ENCODE data around the gene LBP.

Gene LBP, protein sequence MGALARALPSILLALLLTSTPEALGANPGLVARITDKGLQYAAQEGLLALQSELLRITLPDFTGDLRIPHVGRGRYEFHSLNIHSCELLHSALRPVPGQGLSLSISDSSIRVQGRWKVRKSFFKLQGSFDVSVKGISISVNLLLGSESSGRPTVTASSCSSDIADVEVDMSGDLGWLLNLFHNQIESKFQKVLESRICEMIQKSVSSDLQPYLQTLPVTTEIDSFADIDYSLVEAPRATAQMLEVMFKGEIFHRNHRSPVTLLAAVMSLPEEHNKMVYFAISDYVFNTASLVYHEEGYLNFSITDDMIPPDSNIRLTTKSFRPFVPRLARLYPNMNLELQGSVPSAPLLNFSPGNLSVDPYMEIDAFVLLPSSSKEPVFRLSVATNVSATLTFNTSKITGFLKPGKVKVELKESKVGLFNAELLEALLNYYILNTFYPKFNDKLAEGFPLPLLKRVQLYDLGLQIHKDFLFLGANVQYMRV

GRCh38 chr20:38346247-38346651 lies at the start of gene LBP:
Gene LBP, plus strand, starts transcription at chr20:38346482. Its CDS starts 35 bp downstream, at chr20:38346517.
- no peak within 1 kb of the TSS for H3K4me3 Mint-ChIP-seq
- no peak for ATAC-seq
- H3K9me3 Mint-ChIP-seq: no peaks in the 10 kb centered on the region

DNA sequence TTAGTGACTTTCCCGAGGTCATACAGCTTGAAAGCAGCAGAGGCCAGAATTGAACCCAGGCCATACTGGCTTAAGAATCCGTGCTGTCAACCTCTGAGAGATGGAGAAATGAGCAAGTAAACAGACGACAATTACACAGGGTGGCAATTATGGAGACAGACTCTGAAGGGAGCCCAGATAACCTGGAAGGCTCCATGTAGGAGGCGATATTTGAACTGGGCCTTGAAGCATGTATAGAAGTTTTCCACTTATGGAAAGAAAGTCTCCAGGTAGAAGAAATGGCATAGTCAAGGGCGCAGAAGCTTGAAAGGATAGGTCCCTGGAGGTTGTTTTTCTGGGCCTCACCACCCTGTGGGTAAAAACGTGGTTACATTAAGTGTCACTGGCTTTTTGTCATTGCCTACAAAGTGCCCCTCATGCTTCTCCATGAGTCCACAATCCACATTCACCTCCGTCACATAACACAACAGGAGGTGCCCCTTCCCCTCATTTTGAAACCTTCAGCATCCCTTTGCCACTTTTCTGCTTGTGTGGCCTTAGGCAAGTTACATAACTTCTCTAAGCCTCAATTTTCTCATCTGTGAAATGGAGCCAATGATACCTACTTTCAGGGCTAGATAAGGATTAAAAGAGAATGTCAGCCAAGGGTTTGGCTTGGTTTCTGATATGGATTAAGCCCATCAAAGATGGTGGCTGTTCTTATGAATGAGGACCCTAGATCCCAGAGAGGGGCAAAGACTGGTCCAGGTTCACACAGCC lies 48.2 kb upstream of the LBP start:
- Mint-ChIP-seq H3K9me3 (no peaks in the 10 kb centered on the region), H3K4me3 (no peak overlapping the region), H3K4me1 (no peaks in the 10 kb centered on the region), H3K27me3 (peaks cover 61% of the 10 kb centered on the region), H3K27ac (no peak overlapping the region)
- DNase-seq (no peak), ATAC-seq (no peak)

More at GRCh38 chr20:38346247-38346651, at the start of gene LBP:
- peaks cover 18% of the 10 kb centered on the region for H3K27me3 Mint-ChIP-seq
- no peak for DNase-seq
- H3K4me1 Mint-ChIP-seq: no peaks in the 10 kb centered on the region
- no peak within 1 kb of the TSS for H3K27ac Mint-ChIP-seq

GRCh38 chr20:38298768-38299288 lies 47.5 kb upstream of the LBP start:
- no peak overlapping the region for H3K4me3 Mint-ChIP-seq
- peaks cover 61% of the 10 kb centered on the region for H3K27me3 Mint-ChIP-seq
- H3K4me1 Mint-ChIP-seq: peaks cover 5% of the 10 kb centered on the region
- H3K9me3 Mint-ChIP-seq: no peaks in the 10 kb centered on the region
- DNase-seq (no peak), ATAC-seq (no peak)
- H3K27ac Mint-ChIP-seq: no peak overlapping the region

GRCh38 chr20:38299963-38300362 lies 46.3 kb upstream of the LBP start:
- ATAC-seq (no peak), DNase-seq (no peak)
- H3K27ac Mint-ChIP-seq: no peak overlapping the region
- H3K4me3 Mint-ChIP-seq: no peak overlapping the region
- no peaks in the 10 kb centered on the region for H3K9me3 Mint-ChIP-seq
- H3K27me3 Mint-ChIP-seq: peaks cover 64% of the 10 kb centered on the region
- peaks cover 17% of the 10 kb centered on the region for H3K4me1 Mint-ChIP-seq

DNA sequence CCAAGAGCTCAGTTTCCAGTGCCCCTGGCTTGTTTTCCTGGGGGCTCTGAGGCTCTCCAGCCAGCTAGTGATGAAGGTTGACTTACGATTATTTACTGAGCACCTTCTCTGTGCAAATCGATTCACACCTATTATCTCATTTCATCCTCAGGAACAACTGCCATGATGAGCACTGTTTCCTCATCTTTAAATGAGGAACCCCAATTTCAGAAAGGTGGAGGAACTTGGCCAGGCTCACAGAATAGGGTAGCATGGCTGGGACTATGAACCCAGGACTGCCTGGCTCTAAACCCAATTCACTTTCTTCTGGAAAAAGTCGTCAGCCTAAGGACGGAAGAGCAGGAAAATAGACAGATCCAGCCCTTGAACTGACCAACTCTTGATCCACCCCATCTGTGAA lies 45.8 kb upstream of the LBP start:
- Mint-ChIP-seq H3K27ac (no peak overlapping the region), H3K4me3 (no peak overlapping the region), H3K9me3 (no peaks in the 10 kb centered on the region), H3K27me3 (peaks cover 64% of the 10 kb centered on the region), H3K4me1 (peaks cover 18% of the 10 kb centered on the region)
- ATAC-seq (no peak), DNase-seq (no peak)

DNA sequence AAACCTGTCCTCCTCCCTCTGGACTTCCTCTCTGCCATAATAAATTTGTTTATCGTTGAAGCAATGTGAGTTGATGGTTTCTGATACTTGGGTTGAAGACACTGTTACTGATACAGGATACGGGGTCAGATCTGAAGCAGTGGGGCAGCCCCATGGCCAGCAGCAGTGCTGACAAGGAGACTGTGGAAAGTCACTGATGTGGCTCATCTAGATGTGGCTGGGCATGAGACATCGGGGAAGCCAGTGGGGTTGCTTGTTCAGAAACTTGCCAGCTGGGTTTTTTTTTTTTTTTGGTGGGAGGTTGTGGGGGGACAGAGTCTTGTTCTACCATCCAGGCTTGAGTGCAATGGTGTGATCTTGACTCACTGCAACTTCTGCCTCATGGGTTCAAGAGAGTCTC lies 45.0 kb upstream of the LBP start:
- Mint-ChIP-seq H3K27me3 (peaks cover 64% of the 10 kb centered on the region), H3K4me3 (no peak overlapping the region), H3K27ac (no peak overlapping the region), H3K9me3 (no peaks in the 10 kb centered on the region), H3K4me1 (peaks cover 18% of the 10 kb centered on the region)
- DNase-seq: no peak
- peak; percentile 55 for ATAC-seq

GRCh38 chr20:38302786-38303185 lies 43.5 kb upstream of the LBP start:
- ATAC-seq (no peak), DNase-seq (no peak)
- Mint-ChIP-seq H3K27me3 (peaks cover 76% of the 10 kb centered on the region), H3K9me3 (no peaks in the 10 kb centered on the region), H3K4me1 (peaks cover 23% of the 10 kb centered on the region), H3K27ac (no peak overlapping the region), H3K4me3 (no peak overlapping the region)

DNA sequence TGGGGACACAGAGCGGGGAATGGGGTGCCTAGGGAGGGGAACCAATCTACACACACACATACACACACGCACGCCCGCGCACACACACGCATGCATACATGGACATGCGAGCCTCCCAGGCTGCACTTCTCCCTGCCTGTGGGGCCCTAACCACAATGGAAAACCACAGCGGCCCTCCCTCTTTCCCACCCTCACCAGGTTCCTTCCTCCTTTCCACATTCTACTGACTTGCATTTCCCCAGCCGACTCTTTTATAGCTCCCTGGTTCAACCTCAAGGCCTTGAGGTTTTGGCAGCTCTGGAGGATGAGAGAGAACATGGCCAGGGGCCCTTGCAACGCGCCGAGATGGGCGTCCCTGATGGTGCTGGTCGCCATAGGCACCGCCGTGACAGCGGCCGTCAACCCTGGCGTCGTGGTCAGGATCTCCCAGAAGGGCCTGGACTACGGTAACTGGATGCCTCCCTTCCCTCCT lies 42.3 kb upstream of the LBP start, which contains the start of gene BPI:
Gene BPI (plus strand): TSS at position 249 of the 472 bp plus-strand sequence. CDS start 68 bp downstream, at position 317.
- DNase-seq (no peak), ATAC-seq (peak; percentile 53)
- Mint-ChIP-seq H3K27ac (no peak within 1 kb of the TSS), H3K4me3 (peak within 1 kb of the TSS; percentile 26 to 43), H3K27me3 (peaks cover 76% of the 10 kb centered on the region), H3K4me1 (peaks cover 26% of the 10 kb centered on the region), H3K9me3 (no peaks in the 10 kb centered on the region)

GRCh38 chr20:38304845-38305447 lies 41.3 kb upstream of the LBP start:
- Mint-ChIP-seq H3K4me3 (peak overlapping the region in 1 of 2 donors; percentile 28), H3K27ac (no peak overlapping the region), H3K4me1 (peaks cover 26% of the 10 kb centered on the region), H3K27me3 (peaks cover 76% of the 10 kb centered on the region), H3K9me3 (no peaks in the 10 kb centered on the region)
- ATAC-seq (no peak), DNase-seq (peak in 1 of 2 donors; percentile 18)

GRCh38 chr20:38305541-38305940 lies 40.7 kb upstream of the LBP start:
- H3K27me3 Mint-ChIP-seq: peaks cover 75% of the 10 kb centered on the region
- ATAC-seq (no peak), DNase-seq (no peak)
- no peak overlapping the region for H3K4me3 Mint-ChIP-seq
- no peak overlapping the region for H3K27ac Mint-ChIP-seq
- H3K4me1 Mint-ChIP-seq: peaks cover 26% of the 10 kb centered on the region
- no peaks in the 10 kb centered on the region for H3K9me3 Mint-ChIP-seq

- DNase-seq (no peak), ATAC-seq (no peak)
- peaks cover 26% of the 10 kb centered on the region for H3K4me1 Mint-ChIP-seq
- H3K4me3 Mint-ChIP-seq: no peak overlapping the region
- H3K27me3 Mint-ChIP-seq: peaks cover 75% of the 10 kb centered on the region
- no peaks in the 10 kb centered on the region for H3K9me3 Mint-ChIP-seq
- H3K27ac Mint-ChIP-seq: no peak overlapping the region
Observed at GRCh38 chr20:38306379-38306778, 39.9 kb upstream of the LBP start.

- Mint-ChIP-seq H3K27me3 (peaks cover 75% of the 10 kb centered on the region), H3K27ac (no peak overlapping the region), H3K9me3 (no peaks in the 10 kb centered on the region), H3K4me3 (no peak overlapping the region), H3K4me1 (peaks cover 26% of the 10 kb centered on the region)
- DNase-seq: no peak
- no peak for ATAC-seq
Observed at GRCh38 chr20:38307371-38308046, 38.8 kb upstream of the LBP start.

DNA sequence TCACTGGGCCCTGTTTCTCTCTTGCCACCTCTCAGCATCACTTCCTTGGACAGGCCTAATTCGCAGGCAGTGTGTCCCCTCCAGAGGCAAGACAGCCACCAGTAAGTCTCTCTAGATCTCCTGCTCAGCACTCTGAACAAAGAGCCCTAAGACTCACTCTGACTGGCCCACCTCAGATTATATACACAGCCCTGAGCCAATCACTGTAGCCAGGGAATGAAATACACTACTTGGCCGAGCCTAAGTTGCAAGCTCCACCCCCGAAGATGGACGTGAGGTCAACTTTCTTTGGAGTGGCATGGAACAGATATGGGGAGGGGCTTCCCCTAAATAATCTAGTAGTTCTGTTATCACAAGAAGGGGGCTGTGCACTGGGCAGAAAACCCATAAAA lies 38.2 kb upstream of the LBP start:
- H3K27me3 Mint-ChIP-seq: peaks cover 70% of the 10 kb centered on the region
- H3K9me3 Mint-ChIP-seq: no peaks in the 10 kb centered on the region
- no peak for ATAC-seq
- H3K4me1 Mint-ChIP-seq: peaks cover 26% of the 10 kb centered on the region
- H3K4me3 Mint-ChIP-seq: no peak overlapping the region
- no peak for DNase-seq
- no peak overlapping the region for H3K27ac Mint-ChIP-seq

DNA sequence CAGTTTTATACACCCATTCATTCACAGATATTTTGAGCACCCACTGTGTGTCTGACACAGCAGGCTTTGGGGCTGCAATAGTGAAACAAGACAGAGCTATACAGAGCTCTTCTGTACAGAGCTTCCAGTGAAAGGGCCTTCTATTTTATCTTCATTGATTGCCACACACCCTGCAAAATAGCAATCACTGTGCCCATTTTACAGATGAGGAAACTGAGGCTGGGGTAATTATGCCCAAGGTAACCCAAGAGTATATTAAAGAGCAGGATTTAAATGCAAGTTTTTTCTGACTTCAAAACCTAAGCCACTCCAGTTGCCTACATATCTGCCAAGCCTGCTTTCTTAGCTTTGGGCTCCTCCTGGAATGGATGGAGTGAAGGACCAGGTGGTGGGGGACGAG lies 37.8 kb upstream of the LBP start:
- no peaks in the 10 kb centered on the region for H3K9me3 Mint-ChIP-seq
- no peak overlapping the region for H3K4me3 Mint-ChIP-seq
- peaks cover 24% of the 10 kb centered on the region for H3K4me1 Mint-ChIP-seq
- no peak overlapping the region for H3K27ac Mint-ChIP-seq
- ATAC-seq (no peak), DNase-seq (no peak)
- peaks cover 66% of the 10 kb centered on the region for H3K27me3 Mint-ChIP-seq

DNA sequence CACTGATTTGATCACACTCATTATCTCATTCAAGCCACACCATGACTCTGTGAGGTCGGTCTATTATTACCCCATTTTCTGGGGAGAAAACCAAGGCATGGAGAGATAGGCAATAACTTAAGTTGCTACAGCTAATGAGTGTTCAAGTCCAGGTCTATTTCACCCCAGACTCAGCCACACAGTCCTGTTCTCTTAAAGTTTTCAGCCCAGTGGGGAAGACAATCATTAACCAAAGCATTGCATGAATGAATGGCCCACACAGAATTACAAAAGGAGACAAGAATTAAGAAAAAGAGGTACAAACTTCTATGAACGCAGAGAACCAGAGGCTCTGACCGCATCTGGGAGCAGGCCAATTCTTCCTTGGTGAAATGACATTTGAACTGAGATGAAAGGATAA lies 35.2 kb upstream of the LBP start:
- Mint-ChIP-seq H3K9me3 (no peaks in the 10 kb centered on the region), H3K27me3 (peaks cover 44% of the 10 kb centered on the region), H3K27ac (no peak overlapping the region), H3K4me1 (peaks cover 8% of the 10 kb centered on the region), H3K4me3 (no peak overlapping the region)
- no peak for DNase-seq
- ATAC-seq: no peak
